Measurements from ENCODE around the gene CNPY3. TPM values are rescaled to one million over a fixed set of nuclear protein-coding genes. Genes with fewer than 3 reads are reported as not detected.
A peak's percentile ranks its signal among the peaks of the same experiment; 100 is the strongest.
"Not testable (repeated sequence)": the region's sequence is repeated elsewhere in the genome, so short reads cannot be mapped to it uniquely, and the experiment has no call there.

CNPY3 gene
- polyA plus RNA-seq, 1 of the 3 experiments (the other 2 are of a cell fraction): 77.5 TPM

- TF ChIP-seq MXI1 (IDR thresholded peaks at IDR 0.05; ENCODE audit: low read depth, low read length): no peak
- TF ChIP-seq, protein P1, sequence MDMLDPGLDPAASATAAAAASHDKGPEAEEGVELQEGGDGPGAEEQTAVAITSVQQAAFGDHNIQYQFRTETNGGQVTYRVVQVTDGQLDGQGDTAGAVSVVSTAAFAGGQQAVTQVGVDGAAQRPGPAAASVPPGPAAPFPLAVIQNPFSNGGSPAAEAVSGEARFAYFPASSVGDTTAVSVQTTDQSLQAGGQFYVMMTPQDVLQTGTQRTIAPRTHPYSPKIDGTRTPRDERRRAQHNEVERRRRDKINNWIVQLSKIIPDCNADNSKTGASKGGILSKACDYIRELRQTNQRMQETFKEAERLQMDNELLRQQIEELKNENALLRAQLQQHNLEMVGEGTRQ (IDR thresholded peaks at IDR 0.05; ENCODE audit: borderline replicate concordance, low read depth, low read length): no peak
- no peak for TF ChIP-seq RFX5 (IDR thresholded peaks at IDR 0.05; ENCODE audit: low read length)
- no peak for TF ChIP-seq TEAD4 (IDR thresholded peaks at IDR 0.05; ENCODE audit: borderline replicate concordance, insufficient read depth)
- TF ChIP-seq GABPA (IDR thresholded peaks at IDR 0.05; ENCODE audit: low read depth): no peak
- TF ChIP-seq FOXJ3 (CRISPR knock-in tag; IDR thresholded peaks at IDR 0.05): no peak
Measured at GRCh38 chr6:42885702-42886101, 43.6 kb upstream of the CNPY3 start (continued).

GRCh38 chr6:42888201-42888600 is 41.1 kb upstream of the CNPY3 start:
- peaks cover 39% of the 10 kb centered on the region for H3F3A ChIP-seq (replicated peaks; ENCODE audit: insufficient read depth)
- CTCF ChIA-PET: interaction anchor here (1.1 kb wide), 1 partner anchor 13 kb away, joined by 3 read pairs; no protein-coding TSS in a partner anchor
- H3K4me3 ChIP-seq (ENCODE audit: low read depth in 2 of 2, low read length in 1 of 2); DNase-seq; H3K27me3 ChIP-seq (ENCODE audit: insufficient read depth); H3K27ac ChIP-seq (ENCODE audit: low read depth in 2 of 2, low read length in 1 of 2); H3K9me3 ChIP-seq; H3K4me2 ChIP-seq; H3K9ac ChIP-seq; H3K9me2 ChIP-seq; H3K4me1 ChIP-seq (ENCODE audit: control insufficient read depth in 1 of 2, insufficient read depth in 2 of 2, low read depth in 1 of 2, low read length in 1 of 2); H4K20me1 ChIP-seq (ENCODE audit: insufficient read depth); POLR2A ChIA-PET; H2AFZ ChIP-seq (ENCODE audit: low read depth): not testable (repeated sequence)
- WGBS (ENCODE audit: low lambda C conversion rate): 92% methylated on average over 3 of the region's 4 CpGs
- H3K36me3 ChIP-seq (replicated peaks in 1 of 2; ENCODE audit: control insufficient read depth in 1 of 2, insufficient read depth in 2 of 2, low read length in 1 of 2): peaks cover 27 to 43% of the 10 kb centered on the region in 2 experiments
- peaks cover 38% of the 10 kb centered on the region for H3K79me2 ChIP-seq (ENCODE audit: insufficient read depth)

DNA sequence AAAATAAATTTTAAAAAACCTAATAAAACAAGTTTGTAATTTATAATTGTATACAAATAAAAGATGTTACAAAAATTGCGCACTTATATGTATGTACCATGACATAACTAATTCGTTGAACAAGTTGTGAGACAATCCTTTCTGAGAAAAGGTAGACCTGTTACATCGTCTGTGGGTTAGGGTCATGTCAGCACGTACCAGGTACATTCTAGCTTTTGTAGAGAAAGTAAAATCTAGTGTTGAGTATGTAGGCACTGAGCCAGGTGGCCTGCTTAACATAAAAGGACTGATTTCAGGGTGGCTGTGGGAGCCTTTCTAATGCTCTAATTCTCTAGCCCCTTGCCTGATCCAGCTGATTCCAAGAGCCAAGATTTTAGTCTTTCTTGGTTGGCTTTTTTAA is 39.5 kb upstream of the CNPY3 start:
- CTCF ChIA-PET: interaction anchor here (0.7 to 1.5 kb wide), 2 partner anchors 9 to 254 kb away, joined by 3 read pairs; no protein-coding TSS in a partner anchor
- no peak for TF ChIP-seq POLR2AphosphoS5 (IDR thresholded peaks at IDR 0.05; ENCODE audit: low read depth, low read length)
- no peak for TF ChIP-seq MEF2A (IDR thresholded peaks at IDR 0.05; ENCODE audit: borderline replicate concordance, low read depth)

More for the DNA sequence above, 39.5 kb upstream of the CNPY3 start:
- Histone ChIP-seq H2AFZ (ENCODE audit: low read depth) (no peak overlapping the region), H3K4me3 (ENCODE audit: low read depth in 2 of 2, low read length in 1 of 2) (peak overlapping the region; percentile 82 to 84), H3K4me1 (ENCODE audit: control insufficient read depth in 1 of 2, insufficient read depth in 2 of 2, low read depth in 1 of 2, low read length in 1 of 2) (peaks cover 5 to 6% of the 10 kb centered on the region in 2 experiments; a peak in 2 of 4 replicates), H3K27me3 (ENCODE audit: insufficient read depth) (no peaks in the 10 kb centered on the region), H3K27ac (ENCODE audit: low read depth in 2 of 2, low read length in 1 of 2) (peak overlapping the region; percentile 97 to 99), H3F3A (replicated peaks; ENCODE audit: insufficient read depth) (peaks cover 30% of the 10 kb centered on the region), H3K36me3 (replicated peaks in 1 of 2; ENCODE audit: control insufficient read depth in 1 of 2, insufficient read depth in 2 of 2, low read length in 1 of 2) (peaks cover 11 to 27% of the 10 kb centered on the region in 2 experiments), H4K20me1 (ENCODE audit: insufficient read depth) (no peaks in the 10 kb centered on the region), H3K79me2 (ENCODE audit: insufficient read depth) (peaks cover 26% of the 10 kb centered on the region; the same call in 1 of the 2 replicates), H3K4me2 (peak overlapping the region; percentile 93), H3K9me3 (no peaks in the 10 kb centered on the region), H3K9me2 (no peaks in the 10 kb centered on the region), H3K9ac (peak overlapping the region; percentile 99)
- POLR2A ChIA-PET: interaction anchor here (1.5 to 2.3 kb wide), 4 partner anchors 8 to 144 kb away, joined by 3 to 18 read pairs (median 8); partner anchors contain the start of genes RPL7L1 and TBCC
- WGBS (ENCODE audit: low lambda C conversion rate): 45% methylated on average over 4 of the region's 4 CpGs
- no peak for DNase-seq
